ENCODE results near the gene OPA3.

The OPA3 gene

DNA sequence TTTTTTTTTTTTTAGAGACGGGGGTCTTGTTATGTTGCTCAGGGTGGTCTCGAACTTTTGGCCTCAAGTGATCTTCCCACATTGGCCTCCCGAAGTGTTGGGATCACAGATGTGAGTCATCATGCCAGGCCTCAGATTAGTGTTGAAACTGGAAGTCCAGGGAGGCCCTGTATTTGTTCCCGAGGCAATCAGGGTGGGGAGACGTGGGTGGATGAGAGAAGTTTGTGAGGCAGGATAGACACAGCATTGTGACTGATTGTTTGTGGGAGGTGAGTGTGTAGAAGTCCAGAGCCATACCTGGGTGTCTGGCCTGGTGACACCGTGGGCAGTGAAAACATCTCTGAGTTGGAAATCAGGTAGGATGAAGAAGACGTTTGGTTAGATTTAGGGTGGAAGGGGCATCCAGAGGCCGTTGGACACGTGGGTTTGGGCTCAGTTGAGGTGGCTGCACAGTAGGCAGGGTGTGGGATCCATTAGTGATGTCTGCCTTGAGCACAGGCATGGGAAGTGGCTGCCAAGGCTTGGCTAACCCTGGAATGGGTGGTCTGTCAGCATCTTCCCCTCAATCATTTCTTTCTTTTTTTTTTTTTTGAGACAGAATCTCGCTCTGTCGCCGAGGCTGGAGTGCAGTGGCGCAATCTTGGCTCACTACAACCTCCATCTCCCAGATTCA is 100.2 kb downstream of the OPA3 start:
- no peak for TF ChIP-seq CTCF (IDR thresholded peaks at IDR 0.05)

- no peak for TF ChIP-seq CTCF (IDR thresholded peaks at IDR 0.05)
These were observed 101.6 kb downstream of the OPA3 start for GRCh38 chr19:45483033-45483432.

DNA sequence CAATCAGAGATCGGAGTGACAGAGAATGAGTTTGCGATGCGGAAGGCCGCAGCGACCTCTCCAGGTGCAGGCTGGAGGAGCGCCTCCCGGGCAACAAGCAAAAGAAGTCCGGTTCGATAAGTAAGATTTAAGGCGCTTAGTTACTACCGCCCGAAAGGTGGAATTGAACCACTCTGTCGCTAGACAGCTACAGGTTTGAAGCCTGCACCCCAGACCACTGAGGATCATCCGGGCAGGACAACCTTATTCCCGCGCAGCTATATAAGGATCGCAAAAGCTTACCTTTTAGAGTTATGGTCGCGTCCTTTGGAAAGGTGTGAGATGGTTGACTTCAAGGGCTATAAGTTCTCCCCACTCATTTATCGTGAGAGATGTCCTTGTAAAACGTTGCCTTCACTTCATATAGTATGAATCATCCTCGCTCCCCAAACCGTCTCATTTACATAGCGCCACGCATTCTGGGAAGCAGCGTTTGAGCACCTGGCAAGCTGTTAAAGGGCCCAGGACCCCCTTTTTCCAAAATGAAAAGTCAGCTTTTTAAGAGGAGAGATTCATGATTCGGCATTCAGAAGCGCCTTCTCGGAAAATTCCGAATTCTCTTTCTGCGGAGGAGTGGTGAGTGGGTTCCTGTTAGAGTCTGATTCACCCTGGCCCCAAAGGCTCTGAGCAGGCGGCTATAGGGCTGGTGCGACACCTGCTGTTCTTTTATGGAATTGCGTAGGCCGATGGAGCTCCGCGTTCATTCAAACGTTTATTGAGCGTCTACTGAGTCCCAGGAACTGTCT is 106.0 kb downstream of the OPA3 start:
- peak; percentile 60 for TF ChIP-seq CTCF (IDR thresholded peaks at IDR 0.05)

GRCh38 chr19:45477713-45478453 is 106.7 kb downstream of the OPA3 start:
- peak; percentile 50 for TF ChIP-seq CTCF (IDR thresholded peaks at IDR 0.05)

Data from LNCAP (cell line).